GM20000 (cell line): Measurements from ENCODE around the gene LRRC25.
A peak's percentile ranks its signal among the peaks of the same experiment; 100 is the strongest.
"Not testable (repeated sequence)": the region's sequence is repeated elsewhere in the genome, so short reads cannot be mapped to it uniquely, and the experiment has no call there.

Experiments used
- DNase-seq: peaks from one replicate; pipeline ENCODE4 v3.0.0; 2012; ENCODE audit warnings: low spot score
- TF ChIP-seq, protein P1 (sequence below): IDR thresholded peaks from 2 replicates; pipeline ENCODE4 v1.5.1; 2012; ENCODE audit warnings: mild to moderate bottlenecking, control low read depth; ENCODE audit errors: extremely low read depth, missing control alignments

The LRRC25 gene

DNA sequence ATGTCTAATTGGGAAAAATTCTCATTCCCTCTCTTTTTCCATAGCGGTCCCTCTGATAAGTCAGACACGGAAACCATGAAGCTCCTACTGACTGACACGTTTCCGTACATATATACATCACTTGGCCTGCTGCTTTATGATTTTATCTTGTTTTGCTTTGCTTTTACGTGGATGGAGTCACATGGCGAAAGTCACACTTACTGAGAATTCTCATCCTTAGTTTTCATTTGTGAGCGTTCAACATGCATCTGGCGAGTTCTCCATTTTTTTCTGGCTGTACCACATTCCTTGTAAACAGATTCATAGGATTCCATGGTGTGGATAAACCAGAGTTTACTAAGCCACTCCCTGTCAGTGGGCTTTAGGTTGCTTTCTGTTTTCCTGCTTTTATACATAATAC, 35.8 kb downstream of the LRRC25 start:
- TF ChIP-seq, protein P1, sequence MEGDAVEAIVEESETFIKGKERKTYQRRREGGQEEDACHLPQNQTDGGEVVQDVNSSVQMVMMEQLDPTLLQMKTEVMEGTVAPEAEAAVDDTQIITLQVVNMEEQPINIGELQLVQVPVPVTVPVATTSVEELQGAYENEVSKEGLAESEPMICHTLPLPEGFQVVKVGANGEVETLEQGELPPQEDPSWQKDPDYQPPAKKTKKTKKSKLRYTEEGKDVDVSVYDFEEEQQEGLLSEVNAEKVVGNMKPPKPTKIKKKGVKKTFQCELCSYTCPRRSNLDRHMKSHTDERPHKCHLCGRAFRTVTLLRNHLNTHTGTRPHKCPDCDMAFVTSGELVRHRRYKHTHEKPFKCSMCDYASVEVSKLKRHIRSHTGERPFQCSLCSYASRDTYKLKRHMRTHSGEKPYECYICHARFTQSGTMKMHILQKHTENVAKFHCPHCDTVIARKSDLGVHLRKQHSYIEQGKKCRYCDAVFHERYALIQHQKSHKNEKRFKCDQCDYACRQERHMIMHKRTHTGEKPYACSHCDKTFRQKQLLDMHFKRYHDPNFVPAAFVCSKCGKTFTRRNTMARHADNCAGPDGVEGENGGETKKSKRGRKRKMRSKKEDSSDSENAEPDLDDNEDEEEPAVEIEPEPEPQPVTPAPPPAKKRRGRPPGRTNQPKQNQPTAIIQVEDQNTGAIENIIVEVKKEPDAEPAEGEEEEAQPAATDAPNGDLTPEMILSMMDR = no peak
- DNase-seq = no peak

DNA sequence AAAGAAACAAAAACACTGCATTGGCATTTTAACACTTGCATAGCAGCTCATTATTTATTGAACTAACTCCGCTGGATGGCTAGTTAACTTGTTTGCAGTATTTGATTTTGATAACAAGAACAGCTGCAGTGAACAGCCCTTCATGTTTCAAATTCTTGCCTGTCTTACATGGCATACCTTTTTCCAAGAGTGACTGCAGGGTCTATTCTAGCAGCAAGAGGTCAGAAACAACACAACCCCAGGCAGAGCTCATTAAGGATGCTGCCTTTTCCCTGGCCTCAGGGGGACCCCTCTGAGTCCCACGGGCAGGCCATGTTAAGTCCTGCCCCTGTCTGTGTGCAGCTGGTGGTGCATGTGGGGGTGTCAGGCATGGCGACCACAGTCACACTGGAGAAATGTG, 40.4 kb downstream of the LRRC25 start:
- no peak for DNase-seq
- TF ChIP-seq, protein P1 = no peak

DNA sequence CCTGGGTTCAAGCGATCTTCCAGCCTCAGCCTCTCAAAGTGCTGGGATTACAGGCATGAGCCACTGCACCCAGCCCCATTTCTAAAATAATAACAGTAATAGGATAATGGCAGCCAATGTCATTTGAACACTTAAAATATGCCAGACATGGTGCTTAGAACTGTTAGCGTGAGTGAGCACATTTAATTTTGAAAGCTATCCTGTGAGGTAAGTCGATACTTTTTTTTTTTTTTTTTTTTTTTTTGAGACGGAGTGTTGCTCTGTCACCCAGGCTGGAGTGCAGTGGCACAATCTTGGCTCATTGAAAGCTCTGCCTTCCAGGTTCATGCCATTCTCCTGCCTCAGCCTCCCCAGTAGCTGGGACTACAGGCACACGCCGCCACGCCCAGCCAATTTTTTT, 42.7 kb downstream of the LRRC25 start:
- not testable (repeated sequence) for DNase-seq

DNA sequence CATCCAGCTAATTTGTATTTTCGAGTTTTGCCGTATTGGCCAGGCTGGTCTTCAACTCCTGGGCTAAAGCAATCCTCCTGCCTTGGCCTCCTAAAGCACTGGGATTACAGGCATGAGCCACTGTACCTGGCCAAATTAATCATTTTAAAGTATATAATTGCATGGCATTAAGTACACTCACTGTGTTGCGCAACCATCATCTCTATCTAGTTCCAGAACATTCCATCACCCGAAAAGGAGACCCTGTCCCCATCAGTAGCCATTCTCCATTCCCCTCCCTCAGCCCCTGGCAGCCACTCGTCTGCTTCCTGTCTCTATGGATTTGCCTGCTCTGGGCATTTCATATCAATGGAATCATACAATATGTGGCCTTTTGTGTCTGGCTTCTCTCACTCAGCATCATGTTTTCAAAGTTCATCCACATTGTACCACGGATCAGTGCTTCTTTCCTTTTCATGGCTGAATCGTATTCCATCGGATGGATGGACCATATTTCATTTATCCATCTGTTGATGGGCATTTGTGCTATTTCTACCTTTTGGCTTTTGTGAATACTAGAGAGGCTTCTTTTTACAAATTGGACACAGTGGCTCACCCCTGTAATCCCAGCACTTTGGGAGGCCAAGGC, 43.9 kb downstream of the LRRC25 start:
- no peak for DNase-seq
- TF ChIP-seq, protein P1 = no peak

DNA sequence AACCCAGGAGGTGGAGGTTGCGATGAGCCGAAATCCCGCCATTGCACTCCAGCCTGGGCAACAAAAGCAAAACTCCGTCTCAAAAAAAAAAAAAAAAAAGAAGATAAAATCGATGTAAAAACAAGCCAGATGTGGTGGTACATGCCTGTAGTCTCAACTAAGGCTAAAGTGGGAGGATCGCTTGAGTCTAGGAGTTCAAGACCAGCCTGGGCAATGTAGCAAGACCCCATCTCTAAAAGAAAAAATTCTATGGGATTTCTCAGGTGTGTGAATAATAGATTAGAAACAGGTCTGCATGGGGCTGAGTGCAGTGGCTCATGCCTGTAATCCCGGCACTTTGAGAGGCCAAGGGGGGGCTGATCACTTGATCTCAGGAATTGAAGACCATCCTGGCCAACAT, 45.9 kb downstream of the LRRC25 start:
- no peak for DNase-seq
- TF ChIP-seq, protein P1 = no peak

DNA sequence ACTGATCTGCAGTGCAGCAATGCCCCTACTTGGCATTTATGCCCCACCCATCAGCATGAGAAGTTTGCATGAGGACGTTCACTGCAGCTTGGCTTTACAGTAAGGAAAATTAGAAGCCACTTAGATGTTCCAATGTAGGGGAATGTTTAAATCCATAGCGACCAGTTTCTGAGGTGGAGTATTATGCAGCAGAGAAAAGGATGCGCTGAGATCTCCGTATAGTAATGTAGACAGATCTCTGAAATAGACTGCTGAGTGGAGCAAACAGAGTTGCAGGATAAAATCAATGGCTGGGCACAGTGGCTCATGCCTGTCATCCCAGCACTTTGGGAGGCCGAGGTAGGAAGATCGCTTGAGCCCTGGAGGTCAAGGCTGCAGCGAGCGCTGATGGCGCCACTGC, 46.9 kb downstream of the LRRC25 start:
- DNase-seq = no peak
- TF ChIP-seq, protein P1 = no peak

DNA sequence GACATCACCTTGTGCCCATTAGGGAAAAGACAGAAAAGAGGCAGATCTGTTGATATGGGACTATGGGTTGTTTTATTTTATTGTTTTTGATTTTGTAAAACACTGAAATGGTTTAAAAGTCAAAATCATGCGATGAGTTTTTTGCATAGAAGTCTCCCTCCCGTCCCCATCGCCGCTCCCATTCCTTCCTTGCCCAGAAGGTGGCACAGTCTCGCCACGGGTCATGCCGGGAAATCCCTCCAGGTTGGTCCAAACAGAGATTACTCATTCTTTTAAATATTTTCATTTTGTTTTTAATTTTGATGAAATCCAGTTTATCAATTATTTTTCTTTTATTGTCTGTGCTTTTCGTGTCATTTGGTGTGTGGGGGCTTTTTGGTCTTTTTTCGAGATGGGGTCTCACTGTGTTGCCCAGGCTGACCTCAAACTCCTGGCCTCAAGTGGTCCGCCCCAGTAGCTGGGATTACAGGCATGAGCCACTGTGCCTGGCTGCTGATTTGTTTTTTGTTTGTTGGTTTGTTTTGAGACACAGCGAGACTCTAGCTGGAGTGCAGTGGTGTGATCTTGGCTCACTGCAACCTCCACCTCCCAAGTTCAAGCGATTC, 47.8 kb downstream of the LRRC25 start:
- peak; percentile 66 for DNase-seq
- TF ChIP-seq, protein P1 = peak; percentile 52

DNA sequence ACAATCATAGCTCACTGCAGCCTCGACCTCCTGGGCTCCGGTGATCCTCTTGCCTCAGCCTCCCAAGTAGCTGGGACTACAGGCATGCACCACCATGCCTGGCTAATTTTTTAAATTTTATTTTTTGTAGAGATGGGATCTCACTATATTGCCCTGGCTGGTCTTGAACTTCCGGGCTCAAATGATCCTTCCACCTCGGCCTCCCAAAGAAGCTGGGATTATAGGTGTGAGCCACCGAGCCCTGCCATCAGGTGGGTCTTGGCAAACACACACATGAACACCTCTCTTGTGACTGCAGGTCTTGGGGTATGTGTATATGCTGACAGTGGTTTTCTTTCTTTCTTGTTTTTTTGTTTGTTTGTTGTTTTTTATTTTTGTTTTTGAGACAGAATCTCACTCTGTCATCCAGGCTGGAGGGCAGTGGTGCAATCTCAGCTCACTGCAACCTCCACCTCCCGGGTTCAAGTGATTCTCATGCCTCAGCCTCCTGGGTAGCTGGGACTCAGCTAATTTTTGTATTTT, 48.5 kb downstream of the LRRC25 start:
- DNase-seq = not testable (repeated sequence)
